Fibroblast of villous mesenchyme (primary cell): ENCODE measurements around the gene ATP11A. TPM values are rescaled to one million over a fixed set of nuclear protein-coding genes. Genes with fewer than 3 reads are reported as not detected.

Experiments used
- DNase-seq: peaks from one replicate; pipeline ENCODE4 v3.0.0-alpha.2; 2010; ENCODE audit warnings: low read depth
- H3K4me3 ChIP-seq: 2 replicates; pipeline ENCODE4 v1.5.1; 2011; ENCODE audit warnings: low read depth, mild to moderate bottlenecking, low read length
- CTCF ChIP-seq: IDR thresholded peaks from 2 replicates; pipeline ENCODE4 v1.5.1; 2012; ENCODE audit warnings: low read depth, mild to moderate bottlenecking, low read length; ENCODE audit not compliant: insufficient read depth
- total RNA-seq: library from RNA; depleted of rRNA; stranded (reverse); fragments of >200 nt; gene quantifications from 2 replicates; pipeline ENCODE4 v1.2.3, GENCODE V29; 2012

ATP11A gene
- total RNA-seq, 1 donor, result 6.9 TPM

- DNase-seq, result no peak
- H3K4me3 ChIP-seq, result no peak overlapping the region
- TF ChIP-seq CTCF, result no peak
Measured at GRCh38 chr13:112934078-112934477, 244.2 kb downstream of the ATP11A start.

Other genes with a start within 250 kb of the ATP11A start
- gene TUBGCP3, start 101.9 kb upstream of the ATP11A start, total RNA-seq, result 15.5 and 18.4 TPM in 2 replicates